Uterus (tissue), 2 donors: ENCODE measurements around the gene CIBAR2.

Experiments used
- POLR2A ChIP-seq, 2 donors: fragments of 450-650 bp; IDR thresholded peaks; one replicate each; pipeline ENCODE4 v1.6.1; 2016; ENCODE audit warnings: antibody characterized with exemption in 2 of 2, mild to moderate bottlenecking in 1 of 2, moderate library complexity in 1 of 2
- TF ChIP-seq, protein P1 (sequence below), 4 experiments: fragments of 200-600 bp in 2 of 4; fragments of 450-650 bp in 2 of 4; sonication (generic) in 2 of 4; IDR thresholded peaks; one replicate each; pipeline ENCODE4 v1.5.1; 2016 to 2019; ENCODE audit warnings: antibody characterized with exemption in 4 of 4, mild to moderate bottlenecking in 2 of 4, moderate library complexity in 1 of 4

DNA sequence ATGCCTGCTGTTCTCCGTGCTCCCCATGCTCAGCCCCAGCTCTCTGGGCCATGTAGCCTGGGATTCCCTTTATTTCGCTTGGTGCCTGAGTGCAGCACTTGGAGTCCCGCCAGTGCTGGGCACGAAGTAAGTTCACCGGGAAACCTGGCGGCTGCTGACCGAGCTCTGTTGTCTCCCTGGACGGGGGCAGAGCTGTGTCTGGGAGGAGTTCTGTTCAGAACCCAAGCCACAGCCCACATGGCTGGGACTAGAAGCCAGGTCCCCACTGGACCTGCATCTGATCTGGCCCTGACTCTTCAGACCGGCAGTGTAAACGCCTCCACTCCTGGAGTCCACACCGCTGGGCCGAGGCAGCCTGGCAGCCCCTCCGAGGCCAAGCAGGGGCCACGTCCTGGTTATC is 37.5 kb upstream of the CIBAR2 start:
- TF ChIP-seq POLR2A (IDR thresholded peaks at IDR 0.05) = no peak
- TF ChIP-seq, protein P1, sequence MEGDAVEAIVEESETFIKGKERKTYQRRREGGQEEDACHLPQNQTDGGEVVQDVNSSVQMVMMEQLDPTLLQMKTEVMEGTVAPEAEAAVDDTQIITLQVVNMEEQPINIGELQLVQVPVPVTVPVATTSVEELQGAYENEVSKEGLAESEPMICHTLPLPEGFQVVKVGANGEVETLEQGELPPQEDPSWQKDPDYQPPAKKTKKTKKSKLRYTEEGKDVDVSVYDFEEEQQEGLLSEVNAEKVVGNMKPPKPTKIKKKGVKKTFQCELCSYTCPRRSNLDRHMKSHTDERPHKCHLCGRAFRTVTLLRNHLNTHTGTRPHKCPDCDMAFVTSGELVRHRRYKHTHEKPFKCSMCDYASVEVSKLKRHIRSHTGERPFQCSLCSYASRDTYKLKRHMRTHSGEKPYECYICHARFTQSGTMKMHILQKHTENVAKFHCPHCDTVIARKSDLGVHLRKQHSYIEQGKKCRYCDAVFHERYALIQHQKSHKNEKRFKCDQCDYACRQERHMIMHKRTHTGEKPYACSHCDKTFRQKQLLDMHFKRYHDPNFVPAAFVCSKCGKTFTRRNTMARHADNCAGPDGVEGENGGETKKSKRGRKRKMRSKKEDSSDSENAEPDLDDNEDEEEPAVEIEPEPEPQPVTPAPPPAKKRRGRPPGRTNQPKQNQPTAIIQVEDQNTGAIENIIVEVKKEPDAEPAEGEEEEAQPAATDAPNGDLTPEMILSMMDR (IDR thresholded peaks at IDR 0.05) = no peak
